GM18502 (cell line): Measurements from ENCODE around the gene GIGYF2.
"Not testable (repeated sequence)": the region's sequence is repeated elsewhere in the genome, so short reads cannot be mapped to it uniquely, and the experiment has no call there.

Source experiments
- ATAC-seq: cut with Tn5 transposase; IDR thresholded peaks from one replicate; pipeline ENCODE4 v1.9.1; 2021; ENCODE audit warnings: mild to moderate bottlenecking; ENCODE audit not compliant: unreplicated experiment, poor library complexity

Gene GIGYF2

DNA sequence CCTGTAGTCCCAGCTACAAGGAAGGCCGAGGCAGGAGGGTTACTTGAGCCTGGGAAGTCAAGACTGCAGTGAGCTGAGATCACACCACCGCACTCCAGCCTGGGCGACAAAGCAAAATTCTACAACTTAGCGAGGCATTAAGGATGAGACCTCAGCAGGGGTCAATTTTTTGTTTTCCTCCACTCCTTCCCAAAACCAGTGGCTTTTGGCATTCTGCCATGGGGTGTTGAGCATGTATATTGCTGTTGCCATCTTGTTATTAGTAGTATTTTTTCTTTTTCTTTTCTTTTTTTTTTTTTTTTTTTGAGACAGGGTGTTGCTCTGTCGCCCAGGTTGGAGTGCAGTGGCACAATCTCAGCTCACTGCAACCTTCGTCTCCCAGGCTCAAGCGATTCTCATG lies 8.9 kb upstream of the GIGYF2 start:
- ATAC-seq = no peak

DNA sequence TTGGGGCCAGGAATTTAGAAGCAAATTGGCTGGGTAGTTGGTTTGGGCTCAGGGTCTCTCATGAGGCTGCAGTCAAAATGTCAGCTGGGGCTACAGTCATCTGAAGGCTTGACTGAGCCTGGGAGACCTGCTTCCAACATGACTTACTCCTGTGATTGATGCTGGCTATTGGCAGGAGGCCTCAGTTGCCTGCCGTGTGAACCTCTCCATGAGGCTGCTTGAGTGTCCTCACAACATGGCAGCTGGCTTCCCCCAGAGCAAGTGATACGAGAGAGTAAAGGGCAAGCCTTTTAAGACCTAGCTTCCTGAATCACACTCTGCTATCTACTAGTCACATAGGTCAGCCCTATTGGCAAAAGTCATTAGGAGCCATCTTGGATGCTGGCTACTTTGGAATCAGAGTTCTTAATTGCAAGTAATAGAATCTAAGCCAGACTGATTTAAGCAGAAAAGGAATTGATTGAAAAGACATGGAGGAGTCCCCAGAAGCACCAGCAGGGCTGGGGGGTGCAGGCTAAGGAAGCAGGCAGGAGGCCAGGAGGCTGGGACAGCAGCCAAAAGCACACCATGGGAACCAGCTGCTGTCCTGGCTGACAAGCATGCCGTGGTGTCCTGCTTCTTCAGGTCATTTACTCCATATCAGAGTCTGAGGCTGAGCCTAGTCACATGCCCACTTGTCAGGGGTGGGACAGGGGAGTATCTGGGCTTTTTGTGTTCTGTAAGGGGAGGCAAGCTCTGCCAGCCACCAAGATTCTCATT lies 7.8 kb upstream of the GIGYF2 start:
- no peak for ATAC-seq

DNA sequence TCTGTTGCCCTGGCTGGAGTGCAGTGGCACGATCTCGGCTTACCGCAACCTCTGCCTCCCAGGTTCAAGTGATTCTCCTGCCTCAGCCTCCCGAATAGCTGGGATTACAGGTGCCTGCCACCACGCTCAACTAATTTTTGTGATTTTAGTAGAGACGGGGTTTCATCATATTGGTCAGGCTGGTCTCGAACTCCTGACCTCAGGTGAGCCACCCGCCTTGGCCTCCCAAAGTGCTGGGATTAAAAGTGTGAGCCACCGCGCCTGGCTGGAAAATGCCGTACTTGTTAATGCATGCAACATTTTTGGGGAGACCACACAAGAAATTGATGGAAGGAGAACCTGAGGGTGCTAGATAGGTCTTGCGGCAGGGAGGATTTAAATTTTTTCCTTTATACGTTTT lies 6.0 kb upstream of the GIGYF2 start:
- ATAC-seq = not testable (repeated sequence)

DNA sequence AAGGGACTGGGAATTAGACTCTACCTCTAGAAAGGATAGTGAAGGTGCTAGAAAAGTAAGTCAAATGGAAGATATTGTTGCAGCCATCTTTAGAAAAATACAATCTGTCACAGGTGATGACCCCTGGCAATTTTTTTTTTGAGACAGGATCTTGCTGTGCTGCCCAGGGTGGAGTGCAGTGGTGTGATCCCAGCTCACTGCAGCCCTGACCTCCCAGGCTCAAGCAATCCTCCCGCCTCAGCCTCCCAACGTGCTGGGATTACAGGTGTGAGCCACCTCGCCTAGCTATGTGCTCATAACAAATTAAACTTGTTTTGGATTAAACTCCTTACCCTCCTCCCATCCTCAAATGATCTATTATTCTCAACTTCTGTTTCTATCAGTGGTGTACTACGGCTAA lies 3.8 kb upstream of the GIGYF2 start:
- ATAC-seq = no peak

DNA sequence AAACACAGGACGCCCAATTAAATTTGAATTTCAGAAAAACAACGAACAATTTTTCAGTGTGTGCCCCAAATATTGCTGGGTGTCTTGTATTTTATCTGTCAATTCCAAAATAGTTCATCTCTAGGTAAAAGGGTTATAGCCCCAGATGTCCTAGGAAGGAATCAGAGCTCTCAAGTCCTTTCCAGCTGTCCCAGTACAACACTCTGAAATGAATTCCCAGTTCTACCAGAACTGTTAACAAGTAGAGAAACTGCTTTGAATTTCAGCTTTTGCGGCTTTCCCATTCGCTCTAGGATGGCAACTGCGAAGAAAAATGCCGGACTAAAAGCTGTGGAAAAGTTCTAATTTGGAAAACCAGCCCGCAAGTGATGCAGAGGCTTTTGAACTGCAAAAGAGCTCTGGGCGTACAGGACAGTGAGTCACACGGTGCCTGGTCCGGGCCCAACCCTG lies 497 bp upstream of the GIGYF2 start:
- no peak for ATAC-seq

DNA sequence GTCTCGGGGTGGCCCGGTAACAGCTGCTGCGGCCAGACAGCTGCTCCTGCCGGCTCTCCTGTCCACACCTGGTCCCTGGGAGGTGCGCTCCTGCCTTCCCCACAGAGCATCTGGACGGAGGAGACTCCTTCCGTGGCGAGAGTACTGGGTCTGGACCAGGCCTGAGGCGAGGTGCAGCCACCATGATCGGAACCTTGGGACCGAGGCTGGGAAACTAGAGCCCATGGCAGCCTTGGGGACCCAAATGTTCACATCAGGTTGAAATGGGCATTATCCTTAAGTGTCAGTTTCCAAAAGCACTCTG lies 628 bp downstream of the GIGYF2 start:
- ATAC-seq = peak; percentile 27

DNA sequence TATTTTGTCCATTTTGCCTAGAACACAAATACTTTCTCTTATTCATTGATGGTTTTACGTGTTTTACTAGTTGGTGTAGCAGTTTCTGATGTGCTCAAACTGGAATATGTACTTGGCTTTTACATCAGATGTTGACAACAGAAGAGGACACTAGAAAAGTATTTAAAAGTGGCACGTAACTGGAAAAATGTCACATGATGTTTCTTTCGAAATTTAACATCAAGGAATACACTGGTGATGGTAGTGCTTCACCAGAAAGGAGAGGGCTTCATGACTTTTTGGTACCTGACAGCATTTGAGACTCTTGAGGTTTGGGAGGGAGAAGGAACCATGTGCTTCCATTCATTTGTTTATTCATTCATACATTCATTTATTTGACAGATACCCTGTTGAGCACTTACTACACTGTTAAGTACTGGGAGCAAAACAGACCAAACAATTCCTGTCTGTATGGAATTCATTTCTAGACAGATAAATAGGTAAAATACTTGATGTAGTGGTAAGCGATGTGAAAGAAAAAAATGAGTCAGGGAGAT lies 1.5 kb downstream of the GIGYF2 start:
- ATAC-seq = no peak

DNA sequence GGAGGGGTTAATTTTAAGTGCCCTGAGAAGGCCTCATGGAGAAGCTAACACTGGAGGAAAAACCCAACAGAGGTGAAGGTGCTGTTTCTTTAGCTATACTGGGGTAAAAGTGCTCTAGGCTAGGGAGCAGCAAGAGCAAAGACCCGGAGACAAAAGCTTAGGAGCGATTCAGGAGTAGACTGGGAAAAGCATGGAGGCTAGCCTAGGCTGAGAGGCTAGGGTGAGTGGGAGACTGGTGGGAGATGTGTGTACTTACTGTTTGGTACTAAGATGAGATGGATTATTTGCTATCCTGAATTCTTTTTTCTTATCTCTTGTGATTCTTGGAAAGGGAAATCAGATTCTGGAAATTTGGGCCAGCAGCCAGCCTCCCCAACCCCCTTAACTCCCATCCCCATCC lies 2.0 kb downstream of the GIGYF2 start:
- no peak for ATAC-seq

DNA sequence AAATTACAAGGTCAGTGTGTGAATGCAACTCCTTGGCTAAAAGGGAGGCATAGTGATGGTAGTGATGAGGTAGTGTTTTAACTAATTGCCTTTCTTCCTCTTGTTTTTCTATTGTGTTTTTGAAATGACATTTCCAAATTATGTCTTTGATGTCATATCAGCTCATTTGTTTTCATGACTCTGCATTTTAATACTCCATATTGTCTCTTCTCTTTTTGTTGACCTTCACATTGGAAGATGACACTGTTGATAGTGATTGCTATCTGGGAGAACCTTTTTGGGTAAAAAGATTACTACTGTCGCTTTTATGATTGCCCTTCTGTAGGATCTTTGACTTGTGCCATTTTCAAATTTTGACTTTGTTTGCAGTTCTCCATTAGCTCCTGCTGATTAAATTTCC lies 3.0 kb downstream of the GIGYF2 start:
- ATAC-seq = no peak

DNA sequence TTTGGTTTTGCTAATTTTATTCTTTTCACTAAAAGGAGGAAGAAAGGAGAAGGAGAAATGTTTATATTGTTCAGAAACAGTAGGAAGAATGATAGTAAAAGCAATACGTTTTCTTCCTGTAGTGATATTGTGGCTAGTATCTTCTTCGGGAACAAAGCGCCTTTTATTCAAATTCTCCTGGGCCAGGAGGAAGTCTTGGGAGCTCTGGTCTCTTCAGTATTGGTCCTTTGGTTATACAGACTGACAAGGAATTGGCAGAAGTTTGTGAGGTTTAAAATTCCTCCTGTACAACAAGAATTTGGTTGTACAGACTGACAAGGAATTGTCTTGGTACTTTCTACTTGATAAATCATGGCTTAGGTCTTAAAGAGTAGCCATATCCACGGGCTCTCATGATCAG lies 9.9 kb downstream of the GIGYF2 start:
- no peak for ATAC-seq

DNA sequence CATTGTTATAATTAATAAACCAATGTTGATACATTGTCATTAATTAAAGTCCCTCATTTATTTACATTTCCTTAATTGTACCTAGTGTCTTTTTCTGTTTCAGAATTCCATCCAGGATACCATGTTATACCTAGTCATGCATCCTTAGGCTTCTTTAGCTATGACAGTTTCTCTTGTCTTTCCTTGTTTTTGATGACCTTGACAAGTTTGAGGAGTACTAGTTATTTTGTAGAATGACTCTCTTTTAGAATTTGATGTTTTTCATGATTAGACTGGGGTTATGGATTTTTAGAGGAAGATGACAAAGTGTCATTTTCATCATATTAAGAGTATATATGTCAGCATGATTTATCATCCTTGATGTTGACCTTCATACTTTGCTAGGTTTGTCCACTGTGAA lies 16.4 kb downstream of the GIGYF2 start:
- ATAC-seq = no peak

DNA sequence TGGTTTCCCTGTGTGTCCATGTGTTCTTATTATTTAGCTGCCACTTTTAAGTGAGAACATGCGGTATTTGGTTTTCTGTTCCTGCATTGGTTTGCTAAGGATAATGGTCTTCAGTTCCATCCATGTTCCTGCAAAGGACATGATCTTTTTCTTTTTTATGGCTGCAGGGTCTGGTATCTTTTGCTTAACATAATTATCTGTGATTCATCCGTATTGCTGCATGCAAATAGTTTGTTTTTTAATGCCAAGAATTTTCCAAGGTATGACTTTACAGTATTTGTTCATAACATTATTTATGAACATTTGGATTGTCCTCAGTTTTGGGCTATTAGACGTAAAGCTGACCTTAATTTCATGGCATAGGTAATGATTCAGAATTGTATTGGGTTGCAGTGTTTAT lies 17.8 kb downstream of the GIGYF2 start:
- ATAC-seq = no peak

DNA sequence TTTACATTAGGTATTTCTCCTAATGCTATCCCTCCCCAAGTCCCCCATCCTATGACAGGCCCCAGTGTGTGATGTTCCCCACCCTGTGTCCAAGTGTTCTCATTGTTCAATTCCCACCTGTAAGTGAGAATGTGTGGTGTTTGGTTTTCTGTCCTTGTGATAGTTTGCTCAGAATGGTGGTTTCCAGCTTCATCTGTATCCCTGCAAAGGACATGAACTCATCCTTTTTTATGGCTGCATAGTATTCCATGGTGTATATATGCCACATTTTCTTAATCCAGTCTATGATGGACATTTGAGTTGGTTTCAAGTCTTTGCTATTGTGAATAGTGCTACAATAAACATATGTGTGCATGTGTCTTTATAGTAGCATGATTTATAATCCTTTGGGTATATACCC lies 22.9 kb downstream of the GIGYF2 start:
- not testable (repeated sequence) for ATAC-seq

DNA sequence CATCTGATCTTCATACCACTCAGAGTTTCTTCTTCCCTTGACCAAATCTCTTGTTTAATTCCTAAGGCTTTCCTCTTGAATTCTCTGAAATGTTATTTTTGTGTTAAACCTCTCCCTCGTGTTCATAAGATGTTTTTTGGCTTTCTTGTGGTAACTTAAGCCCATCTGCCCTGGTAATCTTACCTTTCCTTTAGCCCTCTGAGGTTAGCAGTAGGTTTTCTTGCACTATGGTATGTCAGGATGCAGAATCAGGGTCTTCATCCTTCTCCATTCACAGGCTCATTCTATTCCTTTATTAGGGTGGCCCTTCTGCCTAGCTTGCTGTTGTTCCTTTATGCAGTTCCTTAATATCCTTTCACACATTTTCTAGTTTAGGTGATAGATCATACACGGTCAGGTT lies 24.1 kb downstream of the GIGYF2 start:
- ATAC-seq = no peak

DNA sequence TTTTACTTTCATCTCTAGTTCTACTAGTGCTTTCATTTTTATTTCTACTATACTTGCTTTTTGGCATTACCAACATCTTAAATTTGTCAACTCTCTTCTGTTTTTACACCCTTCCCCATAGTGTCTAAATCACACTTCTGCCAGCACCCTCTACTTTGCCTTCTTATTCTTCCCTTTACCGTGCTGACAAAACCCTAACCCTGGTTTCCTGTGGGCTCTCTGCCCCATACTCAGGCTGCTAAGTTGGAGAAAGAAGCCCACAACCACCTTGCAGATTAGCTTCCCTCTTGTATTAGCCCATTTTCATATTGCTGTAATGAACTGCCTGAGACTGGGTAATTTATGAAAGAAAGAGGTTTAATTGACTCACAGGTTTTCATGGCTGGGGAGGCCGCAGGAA lies 24.8 kb downstream of the GIGYF2 start:
- no peak for ATAC-seq

DNA sequence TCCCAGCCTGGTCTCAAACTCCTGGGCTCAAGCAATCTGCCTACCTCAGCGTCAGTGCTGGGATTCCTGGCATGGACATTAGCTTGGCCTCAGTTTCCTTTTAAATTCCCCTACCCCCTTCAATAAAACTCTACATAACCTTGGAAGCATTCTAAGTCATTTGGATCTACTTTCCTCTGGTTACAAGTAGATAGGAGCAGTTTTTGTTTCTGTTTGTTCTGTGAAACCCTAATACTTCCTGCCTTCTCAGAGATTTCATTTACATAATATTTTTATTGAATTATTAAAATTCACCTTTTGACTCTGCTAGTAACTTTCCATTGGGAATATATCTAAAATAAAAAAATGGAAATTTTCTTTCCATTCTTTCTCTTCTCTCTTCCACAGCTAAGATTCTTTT lies 25.9 kb downstream of the GIGYF2 start:
- no peak for ATAC-seq

DNA sequence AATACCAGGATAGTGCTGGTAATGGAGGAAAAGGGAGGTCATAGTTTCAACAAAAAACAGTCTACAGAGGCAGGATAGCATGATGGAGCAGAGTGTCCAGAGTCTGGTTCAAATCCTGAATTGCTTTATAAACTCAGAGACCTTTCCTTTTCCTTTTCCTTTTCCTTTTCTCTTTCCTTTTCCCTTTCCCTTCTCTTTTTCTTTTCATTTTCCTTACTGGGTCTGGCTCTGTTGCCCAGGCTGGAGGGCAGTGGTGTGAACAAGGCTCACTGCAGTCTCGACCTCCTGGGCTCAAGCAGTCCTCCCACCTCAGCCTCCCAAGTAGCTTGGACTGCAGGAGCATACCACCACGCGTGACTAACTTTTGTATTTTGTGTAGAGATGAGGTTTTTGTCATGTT lies 31.7 kb downstream of the GIGYF2 start:
- no peak for ATAC-seq

DNA sequence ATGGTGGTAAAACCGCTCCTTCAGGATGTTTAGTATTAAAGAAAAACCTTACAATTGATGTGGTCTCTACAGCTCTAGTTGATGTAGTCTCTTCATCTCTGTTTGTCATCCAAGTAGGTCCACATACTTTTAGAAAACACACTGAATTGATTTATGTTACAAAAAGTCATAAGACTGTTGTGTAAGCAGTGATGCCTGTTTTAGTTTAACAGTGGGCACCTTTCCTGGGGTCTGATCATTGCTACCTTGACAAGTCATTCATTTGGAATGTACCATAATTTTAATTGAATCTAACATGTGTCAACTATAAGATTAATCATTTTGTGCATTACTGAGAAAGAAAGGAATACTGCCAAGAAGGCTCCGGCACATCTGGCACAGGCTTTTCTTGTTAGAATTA lies 34.3 kb downstream of the GIGYF2 start:
- no peak for ATAC-seq

DNA sequence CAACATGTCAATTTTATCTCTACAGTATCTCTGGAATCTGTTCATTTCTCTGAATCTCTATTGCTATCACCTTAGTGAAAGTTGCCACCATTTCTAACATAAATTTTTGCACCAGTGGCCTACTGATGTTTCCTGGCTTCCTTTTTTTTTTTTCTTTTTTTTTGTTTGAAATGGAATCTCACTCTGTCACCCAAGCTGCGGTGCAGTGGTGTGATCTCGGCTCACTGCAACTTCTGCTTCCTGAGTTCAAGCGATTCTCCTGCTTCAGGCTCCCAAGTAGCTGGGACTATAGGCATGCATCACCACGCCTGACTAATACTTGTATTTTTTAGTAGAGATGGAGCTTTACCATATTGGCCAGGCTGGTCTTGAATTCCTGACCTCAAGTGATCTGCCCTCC lies 44.2 kb downstream of the GIGYF2 start:
- ATAC-seq = no peak

DNA sequence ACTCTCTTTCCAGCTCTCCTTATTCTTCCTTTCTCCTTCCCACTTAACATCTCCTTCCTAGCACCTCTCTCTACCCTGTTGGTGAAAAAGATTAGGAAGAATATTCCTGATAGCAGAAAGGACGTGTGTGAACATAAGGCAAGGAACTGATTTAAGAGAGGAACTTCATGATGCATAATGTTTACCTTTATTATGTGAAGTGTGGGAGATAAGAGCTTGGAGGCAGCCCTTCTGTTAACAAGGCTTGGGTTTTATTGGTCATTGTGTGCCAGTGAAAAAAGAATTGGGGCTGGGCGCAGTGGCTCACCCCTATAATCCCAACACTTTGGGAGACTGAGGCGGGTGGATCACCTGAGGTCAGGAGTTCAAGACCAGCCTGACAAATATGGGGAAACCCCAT lies 44.8 kb downstream of the GIGYF2 start:
- no peak for ATAC-seq

DNA sequence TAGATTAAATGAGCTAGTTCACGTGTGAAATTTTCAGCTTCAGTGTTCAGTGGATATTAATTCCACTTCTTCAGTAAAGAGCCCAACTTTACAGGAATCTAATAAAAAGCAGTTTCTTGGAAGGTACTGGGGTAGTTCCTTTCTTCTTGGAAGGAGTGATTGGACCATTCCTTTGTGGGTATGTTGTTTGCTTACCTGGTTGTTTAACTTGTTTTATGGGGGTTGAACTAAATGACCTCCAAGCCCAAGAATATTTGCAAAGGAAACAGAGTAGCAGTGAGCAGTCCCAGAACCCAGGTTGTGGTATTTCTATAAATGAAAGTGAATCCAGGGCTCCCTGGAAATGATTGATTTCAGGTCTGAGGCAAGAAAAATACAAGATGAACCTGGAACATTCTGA lies 47.8 kb downstream of the GIGYF2 start:
- ATAC-seq = no peak

DNA sequence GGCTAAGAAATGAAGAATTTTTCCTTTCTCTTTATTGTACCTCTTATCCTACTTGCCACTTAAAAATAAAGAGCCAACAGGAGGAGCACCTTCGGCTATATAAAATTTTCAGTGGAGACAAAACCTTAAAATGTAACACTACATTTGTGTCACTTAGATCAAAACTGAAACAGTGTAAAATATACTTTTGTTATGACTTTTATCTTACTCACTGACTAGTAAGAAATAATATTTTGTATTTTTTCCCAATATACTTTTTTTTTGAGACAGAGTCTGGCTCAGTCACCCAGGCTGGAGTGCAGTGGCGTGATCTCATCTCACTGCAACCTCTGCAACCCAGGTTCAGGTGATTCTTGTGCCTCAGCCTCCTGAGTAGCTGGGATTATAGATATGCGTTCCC lies 50.9 kb downstream of the GIGYF2 start:
- ATAC-seq = no peak

DNA sequence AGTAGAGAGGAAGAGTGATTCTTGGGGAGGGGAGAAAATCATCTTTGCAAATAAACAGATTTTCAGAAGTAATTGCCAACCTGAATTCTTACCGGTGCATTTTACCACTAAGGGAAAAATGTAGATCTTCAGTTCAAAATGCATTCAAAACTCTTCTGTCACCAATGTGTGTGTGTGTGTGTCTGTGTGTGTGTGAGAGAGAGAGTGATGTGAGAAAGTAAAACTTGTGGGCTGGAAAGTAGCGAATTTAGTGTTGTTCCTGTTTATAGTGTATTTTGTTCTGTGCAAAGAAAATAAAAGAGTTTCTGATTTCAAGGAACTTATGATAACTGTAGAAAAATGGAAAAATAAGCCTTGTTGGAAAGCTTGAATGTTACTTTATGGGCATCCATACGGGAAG lies 52.2 kb downstream of the GIGYF2 start:
- no peak for ATAC-seq
